Kidney (tissue), 14 donors: ENCODE measurements around the gene CSTB. TPM values are rescaled to one million over a fixed set of nuclear protein-coding genes. Genes with fewer than 3 reads are reported as not detected.

Experiments used
- DNase-seq, 5 donors: peaks; one replicate each; pipeline ENCODE4 v3.0.0-alpha.2; 2013 to 2020
- FAIRE-seq: peaks from 2 replicates; lab custom pipeline; 2012; peaks lifted over from hg19 to GRCh38; lab: Jason Lieb, UNC
- H3K27ac ChIP-seq, 2 donors: one replicate each; pipeline ENCODE4 v1.7.0; 2013; ENCODE audit warnings: low read depth in 2 of 2, low read length in 2 of 2, inconsistent platforms in 1 of 2
- H3K27me3 ChIP-seq: one replicate; pipeline ENCODE4 v1.7.1; 2013; ENCODE audit warnings: low read length, inconsistent platforms; ENCODE audit not compliant: control insufficient read depth, insufficient read depth
- H3K36me3 ChIP-seq, 3 donors: one replicate each; pipeline versions ENCODE4 v1.7.0 to v1.7.1; 2013; ENCODE audit warnings: low read length in 3 of 3, control low read depth in 1 of 3, inconsistent platforms in 1 of 3; ENCODE audit not compliant: insufficient read depth in 3 of 3, control insufficient read depth in 2 of 3
- H3K4me1 ChIP-seq, 3 donors: one replicate each; pipeline versions ENCODE4 v1.7.0 to v1.7.1; 2013; ENCODE audit warnings: low read length in 3 of 3, inconsistent platforms in 1 of 3, low read depth in 1 of 3; ENCODE audit not compliant: control insufficient read depth in 2 of 3, insufficient read depth in 2 of 3
- H3K4me3 ChIP-seq, 3 donors: one replicate each; pipeline versions ENCODE4 v1.7.0 to v1.8.1; 2013; ENCODE audit warnings: low read length in 3 of 3, control low read depth in 1 of 3, inconsistent platforms in 1 of 3
- H3K9ac ChIP-seq, 3 donors: one replicate each; pipeline versions ENCODE4 v1.7.0 to v1.7.1; 2013; ENCODE audit warnings: low read length in 3 of 3, control low read depth in 1 of 3, inconsistent platforms in 1 of 3
- H3K9me3 ChIP-seq, 3 donors: one replicate each; pipeline versions ENCODE4 v1.7.0 to v1.7.1; 2013; ENCODE audit warnings: low read length in 3 of 3, control low read depth in 1 of 3, inconsistent platforms in 1 of 3; ENCODE audit not compliant: control insufficient read depth in 2 of 3, insufficient read depth in 1 of 3
- intact Hi-C: fragments of 100-400 bp; cut with DNase I; formaldehyde crosslinking; loops from one replicate; pipeline ENCODE4 v1.11.1; 2022
- polyA plus RNA-seq: library from polyadenylated mRNA; stranded (reverse); fragments of 350-450 nt; fragmentation: Illumina TruSeq; extraction: RNeasy Lipid Tissue Mini Kit (QIAGEN cat#74804); gene quantifications from one replicate; pipeline ENCODE4 v1.2.3, GENCODE V29; 2014; ENCODE audit warnings: low read depth, low replicate concordance; ENCODE audit not compliant: insufficient read depth
- total RNA-seq: library from RNA; stranded (reverse); fragmentation: NEBNext Ultra II Directional; extraction: Animal tissue kit (Norgen Biotek cat#: 25700); gene quantifications from one replicate; pipeline ENCODE4 v1.2.1, GENCODE V29; 2021
- TF ChIP-seq, protein P1 (sequence below): IDR thresholded peaks from 3 replicates; pipeline ENCODE4 v1.5.1; 2012; ENCODE audit warnings: mild to moderate bottlenecking, moderate library complexity, borderline replicate concordance; ENCODE audit not compliant: insufficient read depth; ENCODE audit errors: extremely low read depth
- donor health status: control.
- donor health status: control.
- donor health status: control.
- donor health status: control.
- donor health status: control.
- donor health status: DM: yes; HTN: yes; CAD: no.
- donor health status: Normal renal cell carcinoma (clear cell type).

The CSTB gene
- total and polyA plus RNA-seq, 2 donors from 2014 or later = 74.5 to 97.8 TPM

DNA sequence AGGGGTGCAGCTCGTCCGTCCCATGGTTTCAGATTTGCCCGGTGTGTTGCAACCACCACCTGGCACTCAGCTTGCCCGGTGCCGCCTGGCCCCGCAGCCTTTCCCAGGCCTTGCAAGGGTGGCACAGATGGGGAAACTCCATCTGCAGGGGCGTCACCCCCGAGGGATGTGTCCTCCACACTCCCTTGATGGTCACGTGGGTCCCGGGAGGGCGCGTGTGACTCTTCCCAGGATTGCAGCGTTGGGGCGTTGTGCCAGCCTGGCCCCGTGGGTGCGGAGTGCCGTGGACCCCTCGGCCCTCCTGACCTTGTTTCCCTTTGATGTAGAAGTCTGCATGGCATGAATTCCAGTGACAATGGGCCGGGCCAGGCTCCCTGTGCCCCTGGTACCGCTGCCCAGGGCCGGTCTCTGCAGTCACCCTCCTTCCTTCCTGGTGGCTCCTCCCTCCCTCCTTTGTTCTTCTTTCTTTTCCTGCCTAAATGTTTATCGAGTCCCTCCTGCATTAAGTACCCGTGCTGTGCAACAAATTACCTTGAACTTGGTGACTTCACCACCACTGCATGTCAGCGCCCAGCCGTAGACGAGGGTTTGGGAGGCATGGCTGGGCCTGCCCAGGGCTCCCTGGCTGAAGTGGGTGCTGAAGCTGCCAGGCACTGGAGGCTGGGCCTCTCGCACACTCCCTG lies 36.2 kb upstream of the CSTB start:
- intact Hi-C loops = no loop called here
- Histone ChIP-seq H3K36me3 (no peaks in the 10 kb centered on the region), H3K9ac (no peak overlapping the region), H3K4me3 (no peak overlapping the region), H3K27ac (no peak overlapping the region), H3K27me3 (no peaks in the 10 kb centered on the region), H3K4me1 (peaks cover 0 to 9% (median 0%) of the 10 kb centered on the region in 3 donors), H3K9me3 (no peaks in the 10 kb centered on the region)
- FAIRE-seq (no peak), DNase-seq (peak in 1 of 5 donors; percentile 79)
- TF ChIP-seq, protein P1, sequence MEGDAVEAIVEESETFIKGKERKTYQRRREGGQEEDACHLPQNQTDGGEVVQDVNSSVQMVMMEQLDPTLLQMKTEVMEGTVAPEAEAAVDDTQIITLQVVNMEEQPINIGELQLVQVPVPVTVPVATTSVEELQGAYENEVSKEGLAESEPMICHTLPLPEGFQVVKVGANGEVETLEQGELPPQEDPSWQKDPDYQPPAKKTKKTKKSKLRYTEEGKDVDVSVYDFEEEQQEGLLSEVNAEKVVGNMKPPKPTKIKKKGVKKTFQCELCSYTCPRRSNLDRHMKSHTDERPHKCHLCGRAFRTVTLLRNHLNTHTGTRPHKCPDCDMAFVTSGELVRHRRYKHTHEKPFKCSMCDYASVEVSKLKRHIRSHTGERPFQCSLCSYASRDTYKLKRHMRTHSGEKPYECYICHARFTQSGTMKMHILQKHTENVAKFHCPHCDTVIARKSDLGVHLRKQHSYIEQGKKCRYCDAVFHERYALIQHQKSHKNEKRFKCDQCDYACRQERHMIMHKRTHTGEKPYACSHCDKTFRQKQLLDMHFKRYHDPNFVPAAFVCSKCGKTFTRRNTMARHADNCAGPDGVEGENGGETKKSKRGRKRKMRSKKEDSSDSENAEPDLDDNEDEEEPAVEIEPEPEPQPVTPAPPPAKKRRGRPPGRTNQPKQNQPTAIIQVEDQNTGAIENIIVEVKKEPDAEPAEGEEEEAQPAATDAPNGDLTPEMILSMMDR = no peak

DNA sequence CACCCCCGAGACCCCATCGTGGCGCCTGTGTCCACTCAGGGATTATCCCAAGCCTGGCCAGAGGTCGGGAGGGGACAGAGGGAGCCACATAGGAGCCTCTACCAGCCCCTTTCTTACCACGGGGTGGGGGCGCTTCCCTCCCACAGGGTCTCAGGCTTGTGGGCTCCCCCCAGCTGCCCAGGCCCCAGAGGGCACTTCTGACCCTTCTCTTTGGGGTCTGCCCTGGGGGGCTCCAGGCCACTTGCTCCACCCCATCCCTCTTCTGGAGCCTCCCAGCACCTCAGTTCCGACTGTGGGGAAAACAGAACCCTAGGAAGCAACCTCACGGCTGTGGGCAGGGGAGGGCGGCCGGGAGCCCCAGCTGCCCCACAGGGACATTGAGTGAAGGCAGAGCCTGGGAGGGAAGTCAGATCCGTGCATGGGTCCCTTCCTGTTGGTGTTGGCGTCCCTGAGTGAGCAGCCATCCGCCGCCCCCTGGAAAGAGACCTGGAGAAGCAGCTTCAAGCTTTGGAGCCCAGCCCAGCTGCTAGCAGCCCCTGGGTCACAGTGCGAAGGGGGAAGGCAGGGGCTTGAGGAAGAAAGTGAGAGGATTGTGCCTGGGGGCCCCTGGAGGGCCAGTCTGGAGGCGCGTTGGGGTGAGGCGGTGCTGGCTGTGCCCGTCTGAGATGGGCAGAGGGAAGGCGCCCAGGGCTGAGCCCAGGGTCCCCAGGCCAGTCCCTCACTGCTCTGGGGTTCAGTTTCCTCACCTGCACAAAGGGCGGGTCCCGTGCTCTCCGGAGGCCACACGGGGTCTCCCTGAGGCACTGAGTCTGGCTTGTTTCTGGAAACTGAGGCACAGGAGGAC lies 35.4 kb upstream of the CSTB start:
- Histone ChIP-seq H3K36me3 (no peaks in the 10 kb centered on the region), H3K9ac (no peak overlapping the region), H3K4me3 (no peak overlapping the region), H3K27me3 (no peaks in the 10 kb centered on the region), H3K4me1 (peaks cover 0 to 9% (median 0%) of the 10 kb centered on the region in 3 donors), H3K9me3 (no peaks in the 10 kb centered on the region), H3K27ac (no peak overlapping the region)
- FAIRE-seq (no peak), DNase-seq (peak in 2 of 5 donors; percentile 50 to 69)
- TF ChIP-seq, protein P1 = no peak
- intact Hi-C loops = no loop called here

DNA sequence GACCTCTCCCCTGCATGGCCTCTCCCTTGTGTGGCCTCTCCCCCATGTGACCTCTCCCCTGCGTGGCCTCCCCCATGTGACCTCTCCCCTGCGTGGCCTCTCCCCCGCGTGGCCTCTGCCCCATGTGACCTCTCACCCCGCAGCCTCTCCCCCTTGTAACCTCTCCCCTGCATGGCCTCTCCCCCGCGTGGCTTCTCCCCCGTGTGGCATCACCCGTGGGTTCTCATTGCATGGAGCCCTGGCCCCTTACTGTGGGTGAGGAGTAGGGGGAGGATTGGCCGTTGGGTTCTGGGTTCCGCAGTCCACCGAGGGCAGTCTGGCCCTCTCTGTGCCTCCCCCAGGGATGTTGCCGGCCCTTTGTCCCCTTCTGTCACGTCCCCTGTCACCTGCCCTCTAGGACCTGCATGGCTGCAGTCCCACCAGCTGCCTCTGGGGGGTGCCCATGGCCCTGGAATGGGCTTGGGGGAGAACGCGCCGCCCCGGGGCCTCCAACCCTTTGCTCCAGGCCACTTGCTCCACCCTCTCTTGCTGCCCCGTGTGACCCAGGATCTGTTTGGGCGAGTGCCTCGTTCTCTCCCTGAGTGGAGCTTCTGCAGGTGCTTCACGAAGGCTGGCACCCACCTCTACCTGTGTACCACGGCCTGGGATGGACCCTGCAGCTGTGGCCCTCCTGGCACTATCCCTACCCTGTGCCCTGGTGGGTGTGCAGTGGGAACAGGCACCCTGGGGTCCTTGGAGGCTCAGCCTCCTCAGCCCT lies 34.6 kb upstream of the CSTB start:
- DNase-seq (peak; percentile 70 to 93 (median 86)), FAIRE-seq (no peak)
- intact Hi-C loops = no loop called here
- Histone ChIP-seq H3K27ac (no peak overlapping the region), H3K9me3 (no peaks in the 10 kb centered on the region), H3K4me3 (no peak overlapping the region), H3K9ac (no peak overlapping the region), H3K27me3 (no peaks in the 10 kb centered on the region), H3K36me3 (no peaks in the 10 kb centered on the region), H3K4me1 (peaks cover 0 to 9% (median 0%) of the 10 kb centered on the region in 3 donors)
- TF ChIP-seq, protein P1 = peak; percentile 95
